Spleen (tissue), 7 donors: ENCODE measurements around the gene DUSP23.
A peak's percentile ranks its signal among the peaks of the same experiment; 100 is the strongest.

Experiments used
- POLR2A ChIP-seq, 3 donors: fragments of 450-650 bp; IDR thresholded peaks; one replicate each; pipeline ENCODE4 v1.5.1; 2017; ENCODE audit warnings: antibody characterized with exemption in 3 of 3, mild to moderate bottlenecking in 1 of 3
- POLR2AphosphoS5 ChIP-seq, 3 donors: sonication (generic); formaldehyde crosslinking; IDR thresholded peaks; one replicate each; pipeline ENCODE4 v1.5.1; 2017; ENCODE audit warnings: antibody characterized with exemption in 3 of 3
- TF ChIP-seq, protein P1 (sequence below), 11 experiments: fragments of 200-600 bp in 7 of 11; fragments of 450-650 bp in 4 of 11; sonication (generic) in 4 of 11; IDR thresholded peaks in 8 of 11; conservative IDR thresholded peaks in 3 of 11; 1 replicate in 7 of 11; 2 replicates in 4 of 11; pipeline versions ENCODE4 v1.4.0 to v1.8.0; 2016 to 2021; ENCODE audit warnings: antibody characterized with exemption in 11 of 11, inconsistent platforms in 4 of 11, mild to moderate bottlenecking in 1 of 11
- donor health status: DM: no; HTN: no; CAD: no; lungs with moderate emphysema.
- donor health status: DM: no; HTN: no; CAD: no.
- donor health status: DM: no; HTN: no; CAD: no.

DNA sequence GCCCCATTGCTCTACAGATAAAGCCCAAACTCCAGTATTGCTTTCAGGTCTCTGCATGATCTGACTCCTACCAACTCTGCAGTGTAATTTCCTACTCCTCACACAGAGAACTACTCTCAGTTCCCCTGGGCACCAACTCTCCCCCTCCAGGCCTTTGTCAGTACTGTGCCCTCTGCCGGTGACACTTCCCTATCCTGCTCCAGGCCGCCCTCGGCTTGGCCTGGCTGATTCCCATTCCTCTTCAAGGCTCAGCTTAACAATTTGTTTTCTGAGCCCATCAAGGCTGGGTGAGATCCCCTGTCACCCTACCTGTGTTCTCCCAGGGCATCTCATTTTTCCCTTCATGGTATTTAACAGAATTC lies 48.5 kb downstream of the DUSP23 start:
- TF ChIP-seq, protein P1, sequence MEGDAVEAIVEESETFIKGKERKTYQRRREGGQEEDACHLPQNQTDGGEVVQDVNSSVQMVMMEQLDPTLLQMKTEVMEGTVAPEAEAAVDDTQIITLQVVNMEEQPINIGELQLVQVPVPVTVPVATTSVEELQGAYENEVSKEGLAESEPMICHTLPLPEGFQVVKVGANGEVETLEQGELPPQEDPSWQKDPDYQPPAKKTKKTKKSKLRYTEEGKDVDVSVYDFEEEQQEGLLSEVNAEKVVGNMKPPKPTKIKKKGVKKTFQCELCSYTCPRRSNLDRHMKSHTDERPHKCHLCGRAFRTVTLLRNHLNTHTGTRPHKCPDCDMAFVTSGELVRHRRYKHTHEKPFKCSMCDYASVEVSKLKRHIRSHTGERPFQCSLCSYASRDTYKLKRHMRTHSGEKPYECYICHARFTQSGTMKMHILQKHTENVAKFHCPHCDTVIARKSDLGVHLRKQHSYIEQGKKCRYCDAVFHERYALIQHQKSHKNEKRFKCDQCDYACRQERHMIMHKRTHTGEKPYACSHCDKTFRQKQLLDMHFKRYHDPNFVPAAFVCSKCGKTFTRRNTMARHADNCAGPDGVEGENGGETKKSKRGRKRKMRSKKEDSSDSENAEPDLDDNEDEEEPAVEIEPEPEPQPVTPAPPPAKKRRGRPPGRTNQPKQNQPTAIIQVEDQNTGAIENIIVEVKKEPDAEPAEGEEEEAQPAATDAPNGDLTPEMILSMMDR (IDR thresholded peaks at IDR 0.05 in 8 of 11, conservative IDR thresholded peaks at IDR 0.05 in 3 of 11), result peak; percentile 23 to 77 (median 64)
- TF ChIP-seq POLR2A (IDR thresholded peaks at IDR 0.05) (no peak), POLR2AphosphoS5 (IDR thresholded peaks at IDR 0.05) (no peak)
